ENCODE measurements around the gene SORL1.
"Not testable (repeated sequence)": the region's sequence is repeated elsewhere in the genome, so short reads cannot be mapped to it uniquely, and the experiment has no call there.

The SORL1 gene

GRCh38 chr11:121626980-121627379 lies 174.9 kb downstream of the SORL1 start:
- no peak for DNase-seq (ENCODE audit: low read depth)

DNA sequence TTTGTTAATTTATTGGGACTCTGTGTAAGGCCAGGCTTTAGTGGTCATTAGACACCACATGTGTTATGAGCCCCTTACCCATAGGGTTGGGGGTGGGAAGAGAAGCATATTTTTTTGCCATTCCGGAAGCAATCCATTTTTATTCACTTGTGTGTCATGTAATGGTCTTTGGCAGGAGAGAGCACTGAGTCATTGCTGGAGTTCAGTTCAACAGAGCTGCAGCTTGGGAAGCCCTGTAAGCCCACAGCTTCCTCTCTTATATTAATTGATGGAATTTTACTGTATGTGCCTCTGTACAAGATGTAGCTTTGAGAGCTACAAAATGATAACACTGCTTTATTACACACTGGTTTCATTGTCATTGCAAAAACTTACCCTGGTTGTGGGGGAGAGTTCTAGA lies 177.9 kb downstream of the SORL1 start:
- DNase-seq (ENCODE audit: low read depth) = no peak

GRCh38 chr11:121631456-121631855 lies 179.3 kb downstream of the SORL1 start:
- no peak for DNase-seq (ENCODE audit: low read depth)

- DNase-seq (ENCODE audit: low read depth) = no peak
These were observed 182.2 kb downstream of the SORL1 start for GRCh38 chr11:121634273-121634672.

DNA sequence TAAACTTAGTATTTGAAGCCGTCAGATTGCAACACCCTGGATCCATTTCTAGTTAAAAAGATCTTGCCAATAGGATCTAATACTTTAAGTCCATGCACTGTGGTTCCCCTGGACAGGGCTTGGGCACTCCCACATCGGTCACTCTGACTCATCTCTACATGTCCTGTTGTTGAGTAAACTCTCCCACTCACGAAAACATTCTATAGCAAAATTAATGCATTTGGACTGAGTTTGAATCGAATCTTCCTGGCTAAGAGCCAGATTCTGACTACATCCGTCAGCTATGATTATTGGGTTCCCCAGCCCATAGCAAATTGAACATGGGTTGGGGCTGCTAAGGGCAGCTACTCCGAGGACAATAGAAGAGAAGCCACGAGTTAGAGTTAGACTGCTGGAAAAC lies 182.8 kb downstream of the SORL1 start:
- DNase-seq (ENCODE audit: low read depth) = no peak

DNA sequence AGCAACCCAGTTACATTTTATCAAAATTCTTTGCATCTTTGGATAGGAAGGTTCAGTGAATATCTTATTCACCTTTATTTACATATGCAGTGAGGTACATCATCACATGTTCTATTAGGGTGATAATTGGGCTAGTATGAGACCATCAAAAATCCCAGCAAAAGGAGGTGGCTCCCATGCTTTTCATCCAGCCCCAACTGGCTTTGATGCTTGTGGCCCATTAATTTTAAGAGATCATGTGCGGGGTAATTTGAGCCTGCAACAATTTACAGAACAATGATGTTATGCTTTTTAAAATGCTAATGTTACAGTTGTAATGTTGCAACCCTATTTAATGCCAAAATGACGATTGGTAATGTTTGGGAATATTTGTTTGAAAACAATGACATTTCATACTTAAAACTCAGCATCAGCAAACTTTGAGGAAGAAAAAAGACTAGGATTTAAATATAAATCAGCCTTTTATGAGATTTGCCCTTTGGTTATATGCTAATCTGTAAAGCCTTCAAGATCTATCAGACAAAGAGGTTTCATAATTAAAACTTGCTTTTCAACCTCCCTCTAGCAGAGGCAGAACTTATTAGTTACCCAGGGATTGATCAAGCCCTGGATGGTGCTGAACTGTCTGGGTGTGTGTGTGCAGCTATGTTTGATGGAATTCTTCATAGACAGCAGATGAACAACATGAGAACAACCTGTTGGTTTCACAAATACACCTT lies 184.1 kb downstream of the SORL1 start:
- DNase-seq (ENCODE audit: low read depth) = no peak

DNA sequence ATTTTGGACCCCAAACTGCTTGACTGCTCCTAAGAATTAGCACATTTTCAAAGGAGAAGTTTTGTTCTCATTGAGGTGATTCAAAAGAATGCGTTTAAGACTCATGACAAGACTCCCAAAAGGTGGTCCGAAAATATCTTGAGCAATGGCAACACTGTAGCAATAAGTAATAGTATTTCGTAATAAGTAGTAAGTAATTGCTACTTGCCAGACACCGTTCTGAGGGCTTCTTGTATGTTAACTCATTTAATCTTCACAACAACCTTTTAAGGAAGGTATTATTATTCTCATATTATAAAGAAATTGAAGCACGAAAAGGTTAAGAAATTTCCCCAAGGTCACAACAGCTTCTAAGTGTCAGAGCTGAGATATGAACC lies 184.7 kb downstream of the SORL1 start:
- DNase-seq (ENCODE audit: low read depth) = no peak

DNA sequence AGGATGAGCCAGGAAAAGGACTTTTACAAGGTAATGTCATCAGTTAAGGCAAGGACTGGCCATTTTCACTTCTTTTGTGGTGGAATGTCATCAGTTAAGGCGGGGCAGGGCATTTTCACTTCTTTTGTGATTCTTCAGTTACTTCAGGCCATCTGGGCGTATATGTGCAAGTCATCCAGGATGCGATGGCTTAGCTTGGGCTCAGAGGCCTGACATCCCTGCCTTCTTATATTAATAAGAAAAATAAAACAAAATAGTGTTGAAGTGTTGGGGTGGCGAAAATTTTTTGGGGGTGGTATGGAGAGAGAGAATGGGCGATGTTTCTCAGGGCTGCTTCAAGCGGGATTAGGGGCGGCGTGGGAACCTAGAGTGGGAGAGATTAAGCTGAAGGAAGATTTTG lies 185.5 kb downstream of the SORL1 start:
- not testable (repeated sequence) for DNase-seq (ENCODE audit: low read depth)

DNA sequence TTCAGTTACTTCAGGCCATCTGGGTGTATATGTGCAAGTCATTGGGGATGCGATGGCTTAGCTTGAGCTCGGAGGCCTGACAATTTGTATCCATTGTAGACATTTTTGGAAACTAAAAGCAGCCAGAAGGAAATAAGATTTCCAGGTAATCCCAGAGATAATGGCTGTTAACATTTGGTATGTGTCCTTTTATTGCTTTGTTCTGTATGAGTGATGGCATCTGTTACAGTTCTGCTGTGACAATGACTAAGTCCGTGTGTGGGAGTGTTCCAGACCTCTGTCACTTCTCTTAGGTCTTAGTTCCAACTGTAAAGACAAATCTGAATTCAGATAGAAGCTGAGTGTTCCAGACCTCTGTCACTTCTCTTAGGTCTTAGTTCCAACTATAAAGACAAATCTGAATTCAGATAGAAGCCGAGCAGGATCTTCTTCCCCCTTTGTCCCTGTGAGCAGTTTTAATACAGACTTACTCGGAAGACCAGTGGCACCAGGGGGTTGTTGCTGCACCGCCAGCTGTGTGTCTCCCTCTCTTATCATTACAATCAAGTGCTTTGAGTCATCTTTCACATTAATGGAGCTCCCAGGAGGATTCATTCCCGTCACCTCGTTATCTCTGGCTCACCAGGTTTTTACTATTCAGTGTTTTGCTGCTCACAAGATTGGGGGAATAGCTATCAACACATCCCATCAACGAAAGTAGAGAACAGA lies 191.5 kb downstream of the SORL1 start:
- no peak for DNase-seq (ENCODE audit: low read depth)

- no peak for DNase-seq (ENCODE audit: low read depth)
These were observed 192.0 kb downstream of the SORL1 start for GRCh38 chr11:121644187-121644512.

GRCh38 chr11:121645001-121645400 lies 192.9 kb downstream of the SORL1 start:
- no peak for DNase-seq (ENCODE audit: low read depth)

DNA sequence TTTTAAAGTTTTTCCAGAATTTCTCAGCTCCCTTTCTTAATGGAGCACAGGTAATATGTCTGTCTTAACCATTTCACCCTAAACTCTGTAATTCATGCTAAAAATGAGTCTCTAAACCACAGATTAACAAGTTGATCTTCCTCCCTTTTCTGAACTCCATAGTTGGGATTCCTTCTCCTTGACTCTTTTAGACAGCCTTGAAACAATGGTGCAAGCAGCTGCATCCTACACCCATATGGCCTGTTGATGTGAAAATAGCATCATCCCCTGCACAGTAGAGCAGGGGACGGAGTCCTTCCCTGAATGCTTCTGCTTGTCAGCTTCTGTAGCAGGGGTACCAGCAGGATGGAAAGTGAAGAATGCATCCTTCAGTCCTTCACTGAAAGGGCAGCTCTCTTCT lies 193.5 kb downstream of the SORL1 start:
- no peak for DNase-seq (ENCODE audit: low read depth)

GRCh38 chr11:121648306-121648705 lies 196.2 kb downstream of the SORL1 start:
- no peak for DNase-seq (ENCODE audit: low read depth)

GRCh38 chr11:121649798-121650197 lies 197.7 kb downstream of the SORL1 start:
- no peak for DNase-seq (ENCODE audit: low read depth)

GRCh38 chr11:121650351-121651256 lies 198.5 kb downstream of the SORL1 start:
- DNase-seq (ENCODE audit: low read depth) = no peak

DNA sequence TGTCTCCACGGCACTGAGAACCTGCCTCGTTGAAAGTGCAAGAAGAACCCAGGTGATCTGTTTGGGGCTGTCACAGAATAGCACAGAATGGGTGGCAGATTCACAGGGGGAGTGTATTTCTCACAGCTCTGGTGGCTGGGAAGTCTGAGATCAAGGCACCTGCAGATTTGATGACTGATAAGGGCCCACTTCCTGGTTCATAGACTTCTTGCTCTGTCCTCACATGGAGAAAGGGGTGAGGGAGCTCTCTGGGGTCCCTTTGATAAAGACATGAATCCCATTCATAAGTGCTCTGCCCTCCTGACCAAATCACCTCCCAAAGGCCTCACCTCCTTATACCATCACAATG lies 199.1 kb downstream of the SORL1 start:
- DNase-seq (ENCODE audit: low read depth) = no peak

- DNase-seq (ENCODE audit: low read depth) = no peak
These were observed 200.9 kb downstream of the SORL1 start for GRCh38 chr11:121652971-121653370.

DNA sequence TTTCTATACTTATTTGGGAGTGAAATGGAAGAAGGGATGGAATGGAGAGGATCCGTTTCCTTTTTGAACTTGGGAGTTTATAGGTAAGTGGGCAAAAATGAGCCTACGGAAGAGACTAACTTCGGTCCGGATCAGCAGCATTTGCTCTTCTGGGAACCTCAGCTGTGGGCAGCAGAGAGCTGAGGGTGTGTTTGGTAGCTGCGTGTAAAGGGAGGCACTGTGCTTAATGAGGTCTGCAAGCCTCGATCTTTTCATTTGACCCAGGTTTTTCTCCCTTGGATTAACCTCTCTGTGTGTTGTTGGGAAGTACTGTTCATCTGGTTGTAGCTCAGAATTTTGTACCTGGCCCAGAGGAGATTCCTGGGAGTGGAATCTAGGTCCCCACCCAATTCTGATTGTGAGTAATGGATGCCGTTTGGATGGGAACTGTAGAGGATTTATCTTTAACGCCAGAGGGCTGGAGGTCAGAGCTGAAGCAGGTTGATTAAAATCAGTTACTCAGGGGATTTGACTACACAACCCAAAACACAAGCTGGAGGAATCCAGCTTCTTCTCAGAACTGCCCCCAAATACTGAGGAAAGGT lies 202.2 kb downstream of the SORL1 start:
- DNase-seq (ENCODE audit: low read depth) = no peak

DNA sequence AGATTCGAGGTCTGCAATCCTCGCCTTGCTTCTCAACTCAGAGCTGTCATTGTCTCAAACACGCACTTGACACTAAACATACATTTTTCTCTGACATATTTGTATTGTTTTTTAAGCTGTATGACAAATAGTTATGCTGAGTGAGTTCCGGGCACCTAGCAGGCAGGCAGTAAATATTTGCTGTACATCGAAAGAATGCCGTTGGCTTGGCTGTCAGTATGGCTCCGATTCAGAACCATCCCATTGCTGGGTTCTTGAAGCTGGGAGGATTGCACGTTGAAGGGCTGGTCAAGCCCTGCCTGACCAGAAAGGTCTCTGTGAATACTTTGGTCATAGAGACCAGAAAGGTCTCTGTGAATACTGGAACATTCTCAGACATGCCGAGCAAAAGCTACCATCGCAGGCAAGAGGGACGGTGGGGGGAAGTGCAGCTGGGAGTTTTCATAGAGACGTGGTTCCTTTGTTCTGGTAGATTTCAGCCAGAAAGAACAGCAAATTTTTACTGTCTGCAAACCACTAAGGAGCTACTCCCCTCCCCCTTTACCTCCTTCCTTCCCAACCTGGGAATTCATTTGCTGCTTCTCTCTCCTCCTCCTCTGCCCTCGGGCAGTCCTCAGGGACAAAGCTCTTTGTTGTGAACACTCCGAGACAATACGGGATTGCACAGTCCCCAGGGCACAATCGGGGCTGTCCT lies 202.9 kb downstream of the SORL1 start:
- DNase-seq (ENCODE audit: low read depth) = no peak

DNA sequence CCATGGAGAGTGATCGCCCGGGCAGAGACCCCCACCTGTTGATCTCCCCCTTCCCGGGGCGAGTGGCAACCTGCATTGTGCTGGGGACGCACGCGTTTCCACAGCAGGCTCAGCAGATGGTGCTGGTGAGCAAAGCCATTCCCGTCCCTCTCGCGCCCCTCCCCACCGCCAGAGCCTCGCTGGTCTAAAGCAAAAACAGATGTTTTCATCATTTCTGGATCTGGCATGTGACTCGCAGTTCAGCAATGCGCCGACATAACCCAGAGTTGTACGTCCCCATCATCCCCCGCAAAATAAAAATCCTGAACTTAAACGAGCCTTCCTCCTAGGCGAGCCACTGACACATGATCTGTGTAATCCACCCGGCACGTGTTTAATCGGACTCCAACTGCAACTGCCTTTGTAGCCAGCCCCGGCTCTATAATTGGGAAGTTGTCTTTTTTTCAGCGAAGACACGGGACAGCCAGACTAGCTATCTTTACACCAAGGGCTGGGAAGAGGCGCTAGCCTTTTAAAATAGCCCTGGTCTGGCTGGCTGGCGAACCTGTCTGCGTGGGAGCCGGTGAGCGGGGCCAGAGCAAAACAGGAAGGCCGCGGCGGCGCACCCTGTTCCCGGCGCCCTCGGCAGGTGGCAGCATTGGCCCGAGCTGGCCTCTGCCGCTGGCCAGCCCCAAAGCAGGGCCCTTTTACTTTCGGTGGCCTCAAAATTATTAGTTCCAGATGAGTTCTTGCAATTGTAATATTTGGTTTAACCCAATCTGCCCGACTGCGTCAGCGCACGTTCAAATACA lies 203.6 kb downstream of the SORL1 start:
- peak; percentile 59 for DNase-seq (ENCODE audit: low read depth)

Measured in stimulated activated CD4-positive, alpha-beta T cell treated with anti-CD3 and anti-CD28 coated beads, Interleukin-2, amount 100 ng/mL, for 4 hours (primary cell).